ENCODE results near the gene PRELID2.
"Not testable (repeated sequence)": the region's sequence is repeated elsewhere in the genome, so short reads cannot be mapped to it uniquely, and the experiment has no call there.

PRELID2 gene

GRCh38 chr5:145803112-145804004 lies 31.8 kb downstream of the PRELID2 start:
- Histone ChIP-seq H3K4me3 (ENCODE audit: low read depth, low read length) (no peak overlapping the region), H3K27ac (no peak overlapping the region), H3K27me3 (replicated peaks) (no peaks in the 10 kb centered on the region), H3K36me3 (replicated peaks) (no peaks in the 10 kb centered on the region)
- no peak for DNase-seq
- in situ Hi-C loops (cut with HindIII; ENCODE audit: low pct_ligation_motif_present, low sequenced_read_pairs): no loop called here
- TF ChIP-seq CTCF (IDR thresholded peaks at IDR 0.05; ENCODE audit: low read depth, low read length, missing control alignments): no peak

DNA sequence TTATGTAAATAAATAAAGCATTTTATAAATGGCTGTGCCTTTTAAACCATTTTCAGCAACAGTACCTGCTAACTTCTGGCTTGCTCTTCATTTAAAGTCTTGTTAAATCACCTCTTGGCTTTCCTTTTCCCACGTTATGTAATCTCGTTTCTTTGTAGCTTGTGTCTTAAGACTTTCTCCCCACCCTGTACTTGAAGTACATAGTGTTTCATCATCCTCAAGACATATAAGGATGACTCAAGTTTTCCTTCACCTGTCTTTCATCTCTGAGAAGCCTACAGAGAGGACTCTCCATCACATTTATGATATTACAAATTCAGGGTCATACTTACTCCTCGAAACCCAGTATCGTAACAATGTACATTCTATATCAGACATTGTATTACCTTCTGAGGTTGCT lies 33.9 kb downstream of the PRELID2 start:
- Histone ChIP-seq H3K36me3 (replicated peaks) (no peaks in the 10 kb centered on the region), H3K27me3 (replicated peaks) (no peaks in the 10 kb centered on the region), H3K27ac (no peak overlapping the region), H3K4me3 (ENCODE audit: low read depth, low read length) (no peak overlapping the region)
- no peak for DNase-seq
- TF ChIP-seq CTCF (IDR thresholded peaks at IDR 0.05; ENCODE audit: low read depth, low read length, missing control alignments): no peak
- in situ Hi-C loops (cut with HindIII; ENCODE audit: low pct_ligation_motif_present, low sequenced_read_pairs): no loop called here

DNA sequence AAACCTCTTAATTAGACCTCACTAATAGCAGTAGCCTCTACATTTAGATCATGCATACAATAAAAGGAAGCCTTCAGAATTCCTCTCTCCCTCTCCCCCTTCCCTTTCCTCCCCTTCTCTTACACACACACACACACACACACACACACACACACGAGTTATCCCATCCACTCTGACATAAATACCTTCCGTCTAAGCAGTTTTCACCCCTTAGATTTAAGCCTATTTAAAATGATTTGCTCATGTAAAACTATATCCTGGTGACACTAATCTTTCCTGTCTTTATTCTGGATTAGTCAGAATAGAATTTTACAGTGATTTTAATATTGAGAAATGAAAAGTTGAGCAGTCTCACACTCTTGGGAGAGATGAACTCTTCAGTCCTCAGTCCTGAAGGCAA lies 35.0 kb downstream of the PRELID2 start:
- H3K27ac ChIP-seq: no peak overlapping the region
- no peak for TF ChIP-seq CTCF (IDR thresholded peaks at IDR 0.05; ENCODE audit: low read depth, low read length, missing control alignments)
- in situ Hi-C loops (cut with HindIII; ENCODE audit: low pct_ligation_motif_present, low sequenced_read_pairs): no loop called here

GRCh38 chr5:145798503-145798902 lies 36.6 kb downstream of the PRELID2 start:
- H3K27me3 ChIP-seq (replicated peaks); H3K36me3 ChIP-seq (replicated peaks); H3K4me3 ChIP-seq (ENCODE audit: low read depth, low read length); DNase-seq; H3K27ac ChIP-seq; in situ Hi-C loops (cut with HindIII; ENCODE audit: low pct_ligation_motif_present, low sequenced_read_pairs): not testable (repeated sequence)

More for the DNA sequence above, 35.0 kb downstream of the PRELID2 start:
- H3K36me3 ChIP-seq (replicated peaks): no peaks in the 10 kb centered on the region
- H3K4me3 ChIP-seq (ENCODE audit: low read depth, low read length): no peak overlapping the region
- no peaks in the 10 kb centered on the region for H3K27me3 ChIP-seq (replicated peaks)
- DNase-seq: no peak

DNA sequence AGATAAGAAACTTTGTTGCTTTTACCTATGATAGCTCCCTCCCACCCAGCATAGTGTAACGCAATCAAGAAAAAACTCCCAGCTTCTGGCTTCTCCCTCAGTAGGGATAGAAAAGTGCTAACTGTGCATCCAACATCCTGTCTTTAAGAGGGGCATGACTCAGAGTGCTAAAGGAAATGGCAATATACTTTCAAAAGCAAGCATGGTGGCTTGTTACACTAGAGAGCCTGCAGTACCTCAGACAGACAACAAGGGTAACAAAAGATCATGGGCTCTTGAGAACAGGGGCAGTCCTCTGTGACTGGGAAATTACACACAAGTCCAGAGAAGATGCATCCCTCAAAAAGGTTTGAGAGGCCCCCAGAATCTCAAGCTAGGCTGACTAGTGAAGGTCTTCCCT lies 37.8 kb downstream of the PRELID2 start:
- peak; percentile 29 for TF ChIP-seq CTCF (IDR thresholded peaks at IDR 0.05; ENCODE audit: low read depth, low read length, missing control alignments)
- in situ Hi-C loops (cut with HindIII; ENCODE audit: low pct_ligation_motif_present, low sequenced_read_pairs): no loop called here
- peak; percentile 51 for DNase-seq
- H3K36me3 ChIP-seq (replicated peaks): no peaks in the 10 kb centered on the region
- no peak overlapping the region for H3K27ac ChIP-seq
- no peak overlapping the region for H3K4me3 ChIP-seq (ENCODE audit: low read depth, low read length)
- H3K27me3 ChIP-seq (replicated peaks): no peaks in the 10 kb centered on the region

DNA sequence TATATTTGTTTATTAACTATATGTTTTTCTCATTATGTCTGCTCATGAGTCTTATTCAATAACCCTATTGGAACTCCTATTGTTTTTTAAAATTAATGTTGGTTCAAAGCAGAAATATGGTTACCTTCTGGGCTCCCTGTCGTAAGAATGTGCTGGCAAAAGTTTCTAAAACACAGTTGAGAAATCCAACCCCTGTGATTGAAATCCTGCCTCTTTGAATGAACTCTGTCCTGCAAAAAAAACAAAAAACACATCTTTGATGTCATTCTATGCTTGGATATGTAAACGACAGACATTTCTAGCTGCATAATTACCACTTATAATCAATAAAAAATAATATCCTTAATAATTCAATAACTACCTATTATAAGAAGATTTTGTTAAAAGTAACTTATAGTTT lies 38.8 kb downstream of the PRELID2 start:
- in situ Hi-C loops (cut with HindIII; ENCODE audit: low pct_ligation_motif_present, low sequenced_read_pairs): no loop called here
- Histone ChIP-seq H3K4me3 (ENCODE audit: low read depth, low read length) (no peak overlapping the region), H3K27ac (no peak overlapping the region), H3K27me3 (replicated peaks) (no peaks in the 10 kb centered on the region), H3K36me3 (replicated peaks) (no peaks in the 10 kb centered on the region)
- no peak for DNase-seq
- TF ChIP-seq CTCF (IDR thresholded peaks at IDR 0.05; ENCODE audit: low read depth, low read length, missing control alignments): no peak
